ENCODE measurements around the gene CD164L2.
"Not testable (repeated sequence)": the region's sequence is repeated elsewhere in the genome, so short reads cannot be mapped to it uniquely, and the experiment has no call there.

CD164L2 gene

DNA sequence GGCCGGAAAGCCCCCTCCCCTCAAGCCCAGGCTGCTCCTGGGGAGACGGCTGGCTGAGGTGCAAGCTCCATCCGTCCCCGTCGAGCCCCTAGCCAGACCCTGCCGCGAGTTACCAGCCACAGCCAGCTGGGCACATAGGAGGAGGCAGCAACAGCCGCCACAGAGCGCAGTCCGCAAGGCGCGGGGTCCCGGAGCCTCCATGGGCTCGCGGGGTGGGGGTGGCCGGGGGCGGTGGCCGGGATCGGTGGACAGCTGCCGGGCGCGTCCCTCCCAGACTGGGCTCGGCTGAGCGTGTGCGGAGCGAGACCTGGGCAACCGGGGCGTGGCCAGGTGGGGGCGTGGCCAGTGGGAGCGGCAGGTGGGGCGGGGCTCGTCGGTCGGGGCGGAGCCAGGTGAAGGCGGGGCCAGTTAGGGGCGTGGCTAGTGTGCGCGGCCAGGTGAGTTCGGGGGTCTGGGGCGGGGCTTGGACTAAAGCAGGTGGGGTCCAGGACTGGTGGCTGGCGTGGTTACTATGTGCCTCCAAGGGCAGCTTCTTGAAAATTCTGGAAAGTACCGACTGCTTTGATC, at the start of gene CD164L2:
TSS of gene CD164L2 (minus strand) at position 295 of the 567 bp plus-strand sequence. CDS start at position 201, 94 bp downstream.
- FAIRE-seq (no peak), DNase-seq (ENCODE audit: insufficient read length, low spot score) (no peak)

DNA sequence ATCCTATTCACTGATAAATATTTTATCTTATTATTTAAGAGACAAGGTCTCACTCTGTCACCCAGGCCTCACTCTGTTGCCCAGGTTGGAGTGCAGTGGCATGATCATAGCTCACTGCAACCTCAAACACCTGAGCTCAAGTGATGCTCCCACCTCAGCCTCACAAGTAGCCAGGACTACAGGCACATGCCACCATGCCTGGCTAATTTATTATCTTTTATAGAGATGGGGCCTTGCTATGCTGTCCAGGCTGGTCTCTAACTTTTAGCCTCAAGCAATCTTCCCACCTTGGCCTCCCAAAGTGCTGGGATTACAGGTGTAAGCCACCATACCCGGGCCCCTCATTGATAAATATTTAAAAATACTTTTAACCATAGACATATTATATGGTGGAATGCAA, 49.6 kb upstream of the CD164L2 start:
- not testable (repeated sequence) for FAIRE-seq

DNA sequence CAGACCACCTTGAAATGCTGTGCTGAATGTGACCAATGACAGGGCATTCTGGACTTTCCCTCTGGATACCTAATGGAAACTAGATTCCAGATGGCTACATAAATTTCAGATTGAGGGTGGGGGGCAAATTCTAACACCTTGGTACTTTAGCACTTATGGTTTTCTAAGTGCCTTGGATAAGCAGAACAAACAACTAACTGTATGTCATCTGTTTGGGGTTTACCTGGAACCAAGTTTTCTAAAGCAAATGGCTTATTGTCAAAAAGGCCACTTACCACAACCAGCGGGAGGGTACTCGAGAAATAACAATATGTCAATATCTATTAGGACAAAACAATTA, 48.4 kb upstream of the CD164L2 start:
- DNase-seq (ENCODE audit: insufficient read length, low spot score): no peak
- FAIRE-seq: no peak

More for the DNA sequence above, 49.6 kb upstream of the CD164L2 start:
- not testable (repeated sequence) for DNase-seq (ENCODE audit: insufficient read length, low spot score)

DNA sequence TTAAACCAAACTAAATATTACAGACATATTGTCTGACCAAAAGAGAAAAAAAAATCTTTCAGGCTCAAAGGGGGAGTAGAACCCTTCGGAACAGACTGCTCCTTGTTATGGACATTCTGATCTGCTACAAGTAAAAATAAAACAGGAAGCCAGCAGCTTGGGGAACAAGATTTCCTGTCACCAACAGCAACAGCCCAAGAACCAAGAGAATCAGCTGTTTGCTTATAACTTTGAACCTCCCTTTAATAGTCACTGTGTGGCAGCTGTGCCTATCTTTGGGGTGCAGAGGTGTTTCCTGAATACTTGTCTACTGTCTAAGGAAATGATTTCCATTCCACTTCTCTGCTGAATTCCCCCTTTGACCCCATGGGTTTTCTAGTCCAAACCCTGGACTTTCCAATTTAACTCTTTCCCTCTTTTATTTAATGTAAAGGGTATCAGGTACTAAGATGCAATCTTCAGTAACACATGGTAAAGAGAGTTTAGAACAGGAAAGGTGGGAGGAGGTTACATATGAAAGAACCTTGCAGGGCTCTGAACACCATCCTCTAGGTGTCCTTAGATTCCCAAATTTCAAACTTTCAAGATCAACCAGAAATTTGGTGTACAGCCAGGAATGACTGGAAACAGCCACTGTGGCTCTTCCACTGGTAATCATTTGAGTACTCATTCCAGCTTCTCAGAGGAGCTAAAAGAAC, 47.9 kb upstream of the CD164L2 start:
- DNase-seq (ENCODE audit: insufficient read length, low spot score): no peak
- FAIRE-seq: no peak

DNA sequence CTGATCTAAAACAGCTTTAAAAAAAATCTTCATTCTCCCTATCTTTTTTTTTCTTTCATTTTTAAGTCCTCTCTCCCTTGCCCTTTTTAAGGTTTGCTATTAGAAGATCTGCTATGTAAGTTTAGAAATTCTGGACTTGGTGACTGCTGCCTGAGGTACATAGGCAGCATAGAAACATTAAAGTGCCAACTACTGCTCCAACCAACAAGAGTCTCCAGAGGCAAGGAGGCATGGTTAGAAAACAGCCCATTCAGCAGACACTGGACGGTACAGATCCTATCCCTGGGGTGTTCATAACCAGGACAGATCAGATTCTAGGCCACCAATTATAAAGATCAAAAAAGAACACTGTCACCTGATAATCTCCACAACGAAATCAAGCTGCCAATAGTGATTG, 45.9 kb upstream of the CD164L2 start:
- no peak for DNase-seq (ENCODE audit: insufficient read length, low spot score)
- FAIRE-seq: no peak

DNA sequence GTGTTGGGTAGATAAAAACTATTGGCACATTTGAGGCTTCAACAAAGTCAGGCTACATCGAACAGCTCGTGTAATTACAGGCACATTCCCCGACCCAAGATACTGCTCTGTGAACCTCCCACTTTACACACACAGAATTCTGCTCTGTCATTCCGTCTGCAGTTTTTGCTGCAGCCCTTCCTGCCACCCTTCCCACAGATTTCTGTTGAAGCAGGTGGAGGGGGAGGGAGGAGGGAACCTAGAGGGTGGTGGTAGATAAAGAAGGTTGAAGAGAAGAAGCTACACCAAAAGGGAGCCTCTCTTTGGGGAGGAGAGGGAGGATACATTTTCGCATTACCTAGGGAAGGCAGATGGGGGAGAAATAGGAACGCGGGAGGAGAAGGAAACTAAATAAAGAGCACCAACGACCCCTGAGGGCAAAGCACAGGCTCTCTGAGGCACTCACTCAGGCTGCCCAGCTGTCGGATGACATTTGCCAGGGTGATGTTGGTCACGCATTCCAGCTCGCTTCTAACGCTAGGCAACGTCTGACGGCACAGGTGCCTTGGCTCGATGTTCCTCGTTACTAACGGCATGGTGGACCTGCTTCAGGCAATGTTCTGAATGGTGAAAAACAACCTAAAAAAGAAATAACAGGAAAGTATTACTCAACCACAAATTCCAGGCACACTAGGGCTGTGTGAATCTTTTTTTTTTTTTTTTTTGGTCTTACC, 45.3 kb upstream of the CD164L2 start:
- DNase-seq (ENCODE audit: insufficient read length, low spot score) (no peak), FAIRE-seq (no peak)

DNA sequence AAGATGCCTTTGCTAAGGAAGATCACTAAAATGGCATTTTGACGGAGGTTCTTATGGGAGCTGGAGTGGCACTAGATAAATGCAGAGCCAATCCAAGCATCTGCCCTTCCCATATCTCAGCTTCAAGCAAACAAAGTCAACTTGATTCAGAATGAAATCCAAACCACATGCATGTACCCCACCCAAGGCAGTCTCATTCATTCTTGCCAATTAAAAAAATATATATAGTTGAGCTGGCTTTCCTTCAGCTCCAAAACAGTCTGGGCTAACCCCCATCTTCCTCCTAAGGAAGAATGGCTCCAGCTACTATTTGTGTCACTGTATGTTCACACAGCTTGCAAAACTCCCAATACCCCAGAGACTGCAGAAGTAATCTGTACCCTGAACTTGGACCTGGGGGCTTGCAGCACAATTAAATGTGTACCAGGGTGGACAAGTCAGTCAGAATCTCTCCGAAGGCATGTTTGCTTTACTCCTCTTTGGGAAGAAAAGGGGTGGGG, 44.7 kb upstream of the CD164L2 start:
- no peak for FAIRE-seq
- no peak for DNase-seq (ENCODE audit: insufficient read length, low spot score)

DNA sequence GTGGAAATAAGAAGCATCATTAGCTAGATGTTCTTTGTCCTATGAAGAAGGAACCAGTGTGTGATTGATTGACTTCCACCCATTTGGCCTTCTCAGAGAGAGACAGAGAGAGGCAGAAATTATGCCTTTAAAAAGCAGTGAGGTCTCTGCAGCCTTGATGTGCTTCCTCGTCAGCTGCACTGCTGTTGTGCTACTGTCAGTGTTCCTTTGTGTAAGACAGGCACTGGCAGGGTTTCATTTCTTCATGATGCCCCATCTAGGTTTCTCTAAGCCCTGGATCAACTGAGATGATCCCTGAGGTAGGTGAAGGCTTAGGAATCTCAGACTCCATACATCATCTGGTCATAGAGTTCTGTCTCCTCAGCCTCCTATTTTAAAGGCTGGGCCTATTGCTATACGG, 44.2 kb upstream of the CD164L2 start:
- no peak for FAIRE-seq
- DNase-seq (ENCODE audit: insufficient read length, low spot score): no peak

DNA sequence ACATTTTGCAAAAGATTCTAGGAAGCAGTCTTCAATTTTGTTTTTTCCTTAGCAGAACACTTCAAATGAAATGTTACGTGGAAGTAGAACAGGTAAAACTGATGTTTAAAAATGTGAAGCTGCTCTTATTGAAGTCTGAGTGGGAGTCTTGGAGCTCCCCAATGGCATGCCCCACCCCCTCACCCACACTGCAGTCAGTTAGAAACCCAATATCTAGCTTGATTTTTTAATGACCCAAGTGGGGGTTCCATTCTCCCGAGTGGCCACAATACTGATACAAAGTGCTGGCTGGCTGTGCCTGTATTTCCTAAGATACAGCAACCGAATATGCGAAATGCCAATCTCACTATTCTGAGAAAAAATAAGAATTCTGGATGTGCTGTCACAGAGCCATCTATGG, 40.6 kb upstream of the CD164L2 start:
- DNase-seq (ENCODE audit: insufficient read length, low spot score) (no peak), FAIRE-seq (no peak)

DNA sequence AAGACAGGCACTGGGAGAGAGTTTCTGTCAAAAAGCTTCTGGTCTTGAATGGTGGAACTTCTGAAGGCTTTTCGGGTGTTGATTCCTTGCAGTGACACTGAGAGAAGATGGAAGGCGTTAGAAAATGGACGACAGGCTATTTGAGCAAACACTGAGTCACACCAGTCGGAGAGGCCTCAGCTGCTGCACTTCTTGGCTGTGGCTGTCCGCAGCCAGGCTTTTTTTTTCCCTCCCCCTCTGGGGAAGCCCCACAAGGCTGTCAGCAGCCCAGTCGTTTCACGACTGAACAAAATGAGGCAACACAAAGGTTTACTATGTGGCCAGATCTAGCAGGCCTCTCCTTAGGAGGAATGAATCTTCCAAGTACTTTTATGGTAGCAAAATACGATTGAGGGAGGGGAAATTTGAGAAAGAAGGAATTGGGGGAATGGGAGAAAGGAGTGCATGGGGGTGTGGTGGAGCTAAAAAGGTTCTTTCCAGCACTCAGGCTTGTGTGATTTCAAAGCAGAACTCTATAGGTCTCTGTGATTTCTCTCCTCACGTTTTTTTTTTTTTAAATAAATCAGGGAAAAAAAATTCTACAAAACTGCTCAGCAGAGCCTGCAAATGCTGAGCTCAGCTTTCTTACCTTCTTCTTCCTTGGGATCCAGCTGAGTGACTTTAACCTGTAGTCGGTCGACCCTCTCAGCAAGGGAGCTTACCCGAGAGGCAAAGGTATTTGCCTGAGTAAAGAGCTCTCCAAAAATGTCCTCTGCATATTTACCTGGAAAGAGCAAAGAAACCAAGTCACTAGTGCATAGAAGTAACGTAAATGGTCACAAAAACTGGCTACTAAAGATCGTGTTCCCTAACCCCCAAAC, 35.4 kb upstream of the CD164L2 start:
- FAIRE-seq (no peak), DNase-seq (ENCODE audit: insufficient read length, low spot score) (no peak)

DNA sequence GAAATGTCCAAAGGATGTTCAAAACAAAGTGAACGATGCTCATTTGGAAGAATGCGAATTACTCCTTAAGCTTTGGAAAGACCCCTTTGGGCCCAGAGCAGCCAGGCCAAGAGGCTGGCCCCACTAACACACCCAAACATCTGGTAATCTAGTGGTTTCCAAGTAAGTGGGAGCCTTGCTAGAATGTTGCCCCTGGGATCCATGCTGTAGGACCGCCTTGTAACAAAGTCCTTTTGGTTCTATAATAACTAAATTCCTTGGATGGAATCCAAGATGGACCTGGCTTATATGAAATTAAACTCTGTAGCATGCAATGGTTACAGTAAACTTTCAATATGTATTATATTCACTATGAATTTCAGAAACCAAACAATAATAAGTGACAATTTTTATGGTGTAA, 34.6 kb upstream of the CD164L2 start:
- no peak for FAIRE-seq
- DNase-seq (ENCODE audit: insufficient read length, low spot score): no peak

DNA sequence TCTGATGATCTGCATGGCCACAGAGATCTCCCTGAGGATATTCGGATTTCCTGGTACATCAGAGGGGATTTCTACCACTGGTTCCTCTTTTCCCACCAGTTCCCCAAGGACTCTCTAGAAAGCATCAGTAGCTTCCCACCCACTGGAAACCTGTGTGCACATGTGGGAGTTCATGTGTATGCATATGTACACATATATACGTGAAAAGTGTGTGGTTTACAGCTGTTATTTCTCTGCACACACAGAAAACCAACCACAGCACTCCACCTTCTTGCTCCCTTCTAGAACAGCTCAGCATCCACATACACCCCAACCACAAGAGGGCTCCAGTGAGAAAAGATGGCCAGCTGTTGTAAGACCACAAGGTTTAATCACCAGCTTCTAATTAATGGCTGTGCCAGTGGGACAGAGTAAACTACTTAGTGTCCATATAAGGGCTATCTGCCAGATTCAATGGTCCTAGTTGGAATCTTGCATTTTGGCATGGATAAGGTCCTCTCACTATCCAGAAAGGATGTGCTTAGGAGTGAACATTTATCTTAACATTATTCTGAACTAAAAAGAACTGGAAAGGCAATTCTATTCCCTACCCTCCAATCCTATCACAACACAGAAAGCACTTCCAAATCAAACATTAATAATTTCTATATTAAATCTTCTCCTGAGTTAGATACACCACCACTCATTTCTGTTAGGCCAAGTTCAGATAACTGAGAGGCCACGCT, 33.4 kb upstream of the CD164L2 start:
- no peak for FAIRE-seq
- no peak for DNase-seq (ENCODE audit: insufficient read length, low spot score)

DNA sequence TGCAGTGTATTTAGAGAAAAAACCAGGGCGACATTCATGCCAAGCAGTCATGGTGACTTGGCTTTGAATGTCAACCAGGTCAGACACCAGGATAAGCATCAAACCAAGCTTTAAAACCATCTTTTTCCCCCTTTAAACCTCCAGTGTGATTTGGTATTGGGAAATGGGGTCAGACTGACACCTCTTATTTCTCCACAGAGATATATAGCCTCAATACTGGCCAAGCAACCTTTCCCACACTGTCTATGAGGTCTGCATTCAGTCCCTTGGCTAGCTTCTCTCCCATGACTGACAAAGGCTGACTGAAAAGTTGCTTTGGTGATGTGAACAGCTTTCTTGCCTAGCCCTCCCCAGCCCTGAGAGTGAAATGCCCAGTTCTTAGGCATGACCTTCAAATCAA, 31.0 kb upstream of the CD164L2 start:
- no peak for FAIRE-seq

DNA sequence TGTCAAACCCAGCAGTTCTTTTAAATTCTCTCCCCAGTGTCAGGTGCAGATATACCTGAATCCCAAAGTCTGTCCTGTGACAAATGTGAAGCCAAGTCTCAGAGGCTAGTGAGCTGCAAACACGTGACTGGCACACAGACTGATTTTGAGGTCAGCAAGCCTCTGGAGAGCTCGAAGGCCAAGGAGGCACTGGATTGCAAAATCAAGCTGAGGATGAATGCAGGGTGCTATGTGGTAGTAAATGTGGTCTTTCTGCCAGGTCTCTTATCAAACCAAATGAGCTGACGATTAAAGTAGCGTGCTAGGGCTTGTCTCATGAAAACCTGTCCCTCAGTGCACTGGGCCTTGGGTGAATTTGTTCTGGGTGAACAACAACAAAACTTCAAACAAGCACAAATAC, 29.9 kb upstream of the CD164L2 start:
- no peak for FAIRE-seq
- DNase-seq (ENCODE audit: insufficient read length, low spot score): no peak

More for the DNA sequence above, 31.0 kb upstream of the CD164L2 start:
- no peak for DNase-seq (ENCODE audit: insufficient read length, low spot score)

DNA sequence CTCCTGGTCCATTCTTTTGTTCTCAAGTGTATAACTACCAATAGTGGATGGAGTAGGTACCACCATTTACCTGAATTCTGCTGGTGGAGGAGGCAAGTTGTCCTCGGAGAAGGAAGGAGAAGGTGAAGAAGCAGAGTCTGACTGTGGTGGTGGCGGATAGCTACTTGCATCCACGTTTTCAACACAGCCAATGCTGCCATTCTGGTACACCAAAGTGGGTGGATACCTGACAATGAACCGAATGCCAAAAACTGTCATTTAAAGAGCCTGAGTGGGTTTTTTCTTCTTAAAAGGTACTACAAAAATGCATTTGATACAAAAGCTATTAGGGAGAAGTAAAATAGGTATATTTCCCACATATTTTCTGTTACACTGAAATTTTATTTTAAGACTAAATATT, 29.4 kb upstream of the CD164L2 start:
- no peak for DNase-seq (ENCODE audit: insufficient read length, low spot score)
- FAIRE-seq: no peak

DNA sequence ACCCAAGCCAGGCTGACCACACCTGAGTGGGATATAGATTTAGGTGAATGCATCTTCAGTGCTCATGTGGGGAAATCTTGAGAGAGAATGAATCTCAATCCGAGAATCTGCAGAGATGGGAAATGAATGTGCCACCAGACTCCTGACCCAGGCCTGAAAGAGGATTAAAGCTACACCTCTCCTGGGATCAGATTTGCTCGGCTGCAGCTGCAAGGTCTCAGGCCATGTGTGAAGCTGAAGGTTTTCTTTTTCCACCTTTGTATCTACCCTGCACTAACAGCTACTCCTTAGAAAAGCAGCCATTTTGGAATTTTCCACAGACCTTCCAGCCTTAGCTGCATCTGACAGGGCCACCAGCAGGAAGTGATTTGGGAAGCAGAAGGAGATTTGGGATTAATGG, 27.6 kb upstream of the CD164L2 start:
- no peak for DNase-seq (ENCODE audit: insufficient read length, low spot score)
- FAIRE-seq: no peak

DNA sequence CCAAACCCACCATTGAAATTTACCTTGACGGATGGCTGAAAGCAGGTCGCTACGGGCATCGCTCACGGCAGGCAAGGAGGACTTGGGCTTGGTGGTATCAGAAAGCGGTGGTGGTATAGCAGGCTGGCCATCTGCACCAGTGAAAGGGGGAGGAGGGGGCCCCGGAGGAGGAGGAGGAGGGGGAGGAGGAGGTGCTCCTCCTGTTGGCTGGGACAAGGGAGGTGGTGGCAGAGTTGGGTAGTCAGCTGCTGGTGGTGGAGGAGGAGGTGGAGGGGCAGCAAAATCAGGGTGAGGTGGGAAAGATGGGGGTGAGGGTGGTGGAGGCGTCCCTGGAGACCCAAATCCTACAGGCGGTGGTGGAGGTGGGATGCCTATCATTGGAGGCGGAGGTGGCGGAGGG, 26.5 kb upstream of the CD164L2 start:
- FAIRE-seq (no peak), DNase-seq (ENCODE audit: insufficient read length, low spot score) (no peak)

DNA sequence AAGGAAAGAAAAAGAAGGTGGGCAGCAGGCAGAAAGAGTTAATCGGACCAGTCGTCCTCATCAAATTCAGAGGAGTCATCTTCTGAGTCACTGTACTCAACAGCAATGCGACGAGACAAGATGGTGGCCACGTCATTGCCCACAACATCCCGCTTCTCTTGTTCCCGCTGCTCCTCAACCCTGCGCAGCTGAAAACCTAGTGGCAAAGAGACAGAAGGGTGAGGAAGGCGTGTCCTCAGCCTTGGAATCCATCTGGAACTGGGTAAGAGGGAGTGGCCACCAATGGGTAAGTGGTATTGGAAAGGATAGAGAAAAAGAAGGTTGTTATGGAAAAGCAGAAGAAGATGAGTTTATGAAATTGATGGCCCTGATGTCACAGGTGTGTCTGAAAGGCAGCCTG, 25.0 kb upstream of the CD164L2 start:
- DNase-seq (ENCODE audit: insufficient read length, low spot score) (no peak), FAIRE-seq (no peak)

DNA sequence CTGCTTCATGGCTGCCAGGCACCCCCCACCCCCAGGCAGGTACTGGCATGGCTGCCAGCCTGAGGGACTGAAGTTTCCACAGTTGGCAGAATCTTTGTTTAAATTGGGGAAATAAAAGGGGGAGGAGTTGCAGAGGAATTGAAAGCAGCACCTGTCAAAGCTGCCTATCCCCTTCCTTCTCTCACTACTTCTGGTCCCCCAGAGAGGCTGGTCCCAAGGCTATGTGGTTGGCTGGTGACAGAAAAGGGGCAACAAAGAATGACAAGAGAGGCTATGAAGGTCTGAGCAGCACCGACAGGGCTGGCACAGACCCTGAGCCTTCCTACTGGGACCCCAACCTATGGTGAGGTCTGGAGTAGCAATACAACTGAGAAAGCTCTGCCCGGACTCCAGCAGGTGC, 23.7 kb upstream of the CD164L2 start:
- FAIRE-seq: not testable (repeated sequence)

DNA sequence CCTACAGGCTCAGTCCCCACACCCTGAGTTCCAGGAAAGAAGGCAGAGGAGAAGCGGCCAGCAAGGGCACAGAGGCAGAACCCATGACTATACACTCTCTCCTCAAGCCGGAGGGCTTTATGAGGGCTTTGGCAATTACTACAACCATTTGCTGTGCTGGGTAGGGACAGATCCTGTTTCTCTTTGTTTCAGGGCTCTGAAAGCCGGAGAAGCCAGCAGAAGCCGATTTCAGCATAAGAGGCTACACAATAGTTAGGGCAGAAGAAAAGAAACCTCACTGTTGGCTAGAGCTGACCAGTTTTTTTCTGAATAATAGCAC, 23.2 kb upstream of the CD164L2 start:
- DNase-seq (ENCODE audit: insufficient read length, low spot score): no peak
- no peak for FAIRE-seq

More for the DNA sequence above, 23.7 kb upstream of the CD164L2 start:
- DNase-seq (ENCODE audit: insufficient read length, low spot score): not testable (repeated sequence)
